H1 (cell line): Measurements from ENCODE around the gene NUDT12. TPM values are rescaled to one million over a fixed set of nuclear protein-coding genes. Genes with fewer than 3 reads are reported as not detected.

Experiments used
- CBX5 ChIP-seq: fragments of 300-800, 300-1000 bp; sonication (generic); IDR thresholded peaks from 2 replicates; pipeline ENCODE4 v1.7.1; 2016; ENCODE audit warnings: antibody characterized with exemption, low read length, low read depth
- HDAC2 ChIP-seq, 2 experiments: fragments of 300-600 bp in 1 of 2; sonication (generic) in 1 of 2; IDR thresholded peaks; 2 replicates each; pipeline ENCODE4 v1.6.1; 2011 to 2012; ENCODE audit warnings: low read depth in 2 of 2, low read length in 2 of 2, mild to moderate bottlenecking in 2 of 2, moderate library complexity in 2 of 2, borderline replicate concordance in 1 of 2, inconsistent platforms in 1 of 2
- NRF1 ChIP-seq: IDR thresholded peaks from 2 replicates; pipeline ENCODE4 v1.6.1; 2011; ENCODE audit warnings: mild to moderate bottlenecking, low read depth, low read length, improper control_type of control experiment
- polyA plus RNA-seq, 7 experiments: library from polyadenylated mRNA; depleted of rRNA in 3 of 7; stranded (reverse) in 5 of 7; unstranded in 2 of 7; fragments of >200 nt in 5 of 7; fragments of 200-250 nt in 2 of 7; gene quantifications; 1 replicate in 5 of 7; 2 replicates in 1 of 7; 4 replicates in 1 of 7; pipeline versions ENCODE4 v1.2.1 to v1.2.3, GENCODE V29; 2011 to 2013; ENCODE audit warnings: missing spikeins in 2 of 7, mixed read lengths in 2 of 7
- total RNA-seq: library from RNA; stranded (reverse); fragmentation: NEBNext Ultra II Directional; extraction: Animal tissue kit (Norgen Biotek cat#: 25700); gene quantifications from 2 replicates; pipeline ENCODE4 v1.2.1, GENCODE V29; 2021

NUDT12 gene
- total and polyA plus RNA-seq, 2 of the 8 experiments (the other 6 are each of a cell fraction or from before 2014, with no cell fraction given), result 3.6 to 12.5 TPM

DNA sequence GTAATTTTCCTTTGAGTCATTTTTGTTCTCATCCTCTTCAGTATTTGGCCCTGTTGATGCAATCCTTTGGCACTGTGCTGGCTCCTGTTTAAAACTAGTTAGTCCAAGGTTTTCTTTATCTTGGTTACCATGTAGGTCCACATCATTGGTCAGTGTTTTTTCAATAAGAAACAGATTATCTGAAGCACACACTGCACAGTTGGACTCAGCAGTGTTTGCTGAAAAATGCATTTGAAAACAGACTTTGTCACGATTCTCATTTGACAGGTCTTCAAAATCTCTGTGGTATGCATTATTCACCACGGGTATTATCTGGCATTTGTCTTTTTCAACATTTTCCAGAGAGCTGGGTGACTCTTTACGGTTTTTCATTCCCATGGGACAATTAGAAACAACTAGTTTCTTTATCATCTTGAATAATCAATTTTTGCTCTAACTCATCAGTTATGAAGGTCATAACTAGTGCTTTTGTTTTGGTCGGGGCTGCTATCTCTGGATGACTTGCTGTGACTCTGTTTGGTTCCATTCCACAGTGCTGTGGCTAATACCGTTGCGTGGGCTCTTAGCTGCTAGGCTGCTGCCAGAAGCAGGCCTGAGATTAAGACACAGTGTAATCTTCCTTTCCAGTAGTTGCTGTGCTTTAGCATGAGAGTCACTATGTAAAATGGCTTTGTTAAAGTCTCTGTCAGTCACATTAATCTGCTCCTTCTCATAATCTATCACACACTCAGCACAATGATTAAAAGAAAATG lies 36.2 kb downstream of the NUDT12 start (continued):
- TF ChIP-seq CBX5 (no peak), HDAC2 (IDR thresholded peaks at IDR 0.05; ENCODE audit: borderline replicate concordance in 1 of 2, low read depth in 2 of 2, low read length in 2 of 2) (no peak), NRF1 (no peak)
